ENCODE results near the gene NAA10. TPM values are rescaled to one million over a fixed set of nuclear protein-coding genes. Genes with fewer than 3 reads are reported as not detected.

NAA10 gene
- total RNA-seq, 2 donors from 2014 or later = 30.3 to 74.7 TPM

DNA sequence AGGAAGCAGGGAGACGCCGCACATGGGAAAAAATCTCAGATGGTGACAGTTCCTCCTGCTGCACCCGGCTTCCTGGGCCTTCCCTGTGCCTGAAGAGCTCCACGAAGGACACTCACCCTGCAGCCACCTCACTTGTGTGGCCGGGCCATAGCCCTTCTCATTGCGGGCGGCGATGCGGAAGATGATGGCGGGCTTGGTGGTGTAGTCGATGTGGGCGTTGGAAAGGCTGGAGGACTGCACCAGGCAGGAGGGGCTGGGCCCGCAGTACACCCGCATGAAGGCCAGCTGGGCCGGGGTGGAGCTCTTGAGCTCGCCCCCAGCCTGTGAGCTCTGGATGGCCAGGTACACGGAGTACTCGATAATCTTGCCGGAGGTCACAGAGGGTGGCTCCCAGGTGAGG, 15.3 kb upstream of the NAA10 start:
- H3K36me3 ChIP-seq (replicated peaks in 1 of 2; ENCODE audit: insufficient read depth in 1 of 2, low read depth in 2 of 2) = peaks cover 4 to 6% of the 10 kb centered on the region in 2 donors
- no peaks in the 10 kb centered on the region for H3K27me3 ChIP-seq
- TF ChIP-seq POLR2A (IDR thresholded peaks at IDR 0.05) = no peak
- no peak for TF ChIP-seq CTCF (IDR thresholded peaks at IDR 0.05)
- H3K9me3 ChIP-seq = no peaks in the 10 kb centered on the region
- no peak for ATAC-seq
- H3K27ac ChIP-seq = no peak overlapping the region
- no peak overlapping the region for H3K4me3 ChIP-seq
- DNase-seq = no peak
- intact Hi-C loops (cut with DNase I) = loop anchor here (5.0 kb wide), 1 partner anchor 188 kb away; the partner anchor contains the start of gene PLXNB3
- no peaks in the 10 kb centered on the region for H3K4me1 ChIP-seq
- WGBS, 2 donors = 100% methylated on average over 1 of the region's 19 CpGs; no CpG with 5 or more reads in 1 of the 2 donors

GRCh38 chrX:153948847-153949805, 14.3 kb upstream of the NAA10 start:
- TF ChIP-seq CTCF (IDR thresholded peaks at IDR 0.05) (no peak), POLR2A (IDR thresholded peaks at IDR 0.05) (no peak)
- no peak overlapping the region for H3K27ac ChIP-seq
- H3K4me3 ChIP-seq = no peak overlapping the region
- intact Hi-C loops (cut with DNase I) = no loop called here
- no peaks in the 10 kb centered on the region for H3K4me1 ChIP-seq
- H3K9me3 ChIP-seq = no peaks in the 10 kb centered on the region
- no peak for DNase-seq
- WGBS, 2 donors = 67 to 74% methylated on average over 16 to 26 of the region's 30 CpGs
- no peak for ATAC-seq
- H3K36me3 ChIP-seq (replicated peaks in 1 of 2; ENCODE audit: insufficient read depth in 1 of 2, low read depth in 2 of 2) = peaks cover 4 to 6% of the 10 kb centered on the region in 2 donors
- H3K27me3 ChIP-seq = no peaks in the 10 kb centered on the region

GRCh38 chrX:153948002-153948466, 13.2 kb upstream of the NAA10 start:
- H3K4me1 ChIP-seq = no peaks in the 10 kb centered on the region
- H3K4me3 ChIP-seq = no peak overlapping the region
- peaks cover 4 to 6% of the 10 kb centered on the region in 2 donors for H3K36me3 ChIP-seq (replicated peaks in 1 of 2; ENCODE audit: insufficient read depth in 1 of 2, low read depth in 2 of 2)
- no peaks in the 10 kb centered on the region for H3K9me3 ChIP-seq
- H3K27me3 ChIP-seq = no peaks in the 10 kb centered on the region
- intact Hi-C loops (cut with DNase I) = no loop called here
- WGBS, 2 donors = 86% methylated on average over 1 of the region's 10 CpGs; no CpG with 5 or more reads in 1 of the 2 donors
- TF ChIP-seq CTCF (IDR thresholded peaks at IDR 0.05) (no peak), POLR2A (IDR thresholded peaks at IDR 0.05) (no peak)
- ATAC-seq = no peak
- no peak for DNase-seq
- H3K27ac ChIP-seq = no peak overlapping the region

DNA sequence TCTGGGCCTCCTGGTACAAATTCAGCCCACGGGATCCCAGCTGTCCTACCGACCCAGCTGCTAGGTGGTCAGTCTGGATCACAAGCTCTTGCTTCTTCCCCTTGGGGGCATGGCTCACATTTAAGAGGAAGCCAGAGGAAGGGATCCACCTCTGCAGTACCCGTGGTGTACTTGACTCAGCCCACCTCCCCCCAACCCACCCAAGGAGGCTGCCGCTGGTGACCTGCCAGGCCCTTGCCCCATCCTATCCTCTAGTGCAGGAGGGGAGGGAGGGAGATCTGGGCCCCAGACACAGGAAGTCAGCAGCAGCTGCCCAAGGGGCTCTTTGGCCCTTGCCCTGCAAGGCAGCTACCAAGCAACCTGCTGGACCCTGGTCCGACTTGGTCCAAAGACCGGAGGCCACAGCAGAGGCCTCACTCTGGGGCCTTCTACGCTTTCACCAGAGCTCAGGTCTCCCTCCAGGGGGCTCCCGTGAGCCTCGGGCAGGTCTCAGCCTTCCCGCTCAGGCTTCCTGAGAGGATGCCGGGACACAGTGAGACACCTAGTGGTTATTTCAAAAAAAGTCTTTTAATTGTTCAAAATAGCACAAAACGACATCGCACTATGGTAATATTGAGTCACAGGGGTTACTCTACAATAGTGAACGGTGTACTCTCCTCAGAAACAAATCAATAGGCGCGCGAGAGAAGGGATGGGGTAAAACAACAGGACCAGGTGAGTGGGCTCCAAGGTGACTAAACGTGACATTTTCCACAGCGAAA, 12.4 kb upstream of the NAA10 start:
- Histone ChIP-seq H3K4me3 (no peak overlapping the region), H3K9me3 (no peaks in the 10 kb centered on the region), H3K4me1 (no peaks in the 10 kb centered on the region), H3K36me3 (replicated peaks in 1 of 2; ENCODE audit: insufficient read depth in 1 of 2, low read depth in 2 of 2) (peaks cover 0 to 6% of the 10 kb centered on the region in 2 donors), H3K27ac (no peak overlapping the region), H3K27me3 (no peaks in the 10 kb centered on the region)
- intact Hi-C loops (cut with DNase I) = no loop called here
- WGBS, 2 donors = 36 to 58% methylated on average over 9 to 18 of the region's 19 CpGs
- TF ChIP-seq CTCF (IDR thresholded peaks at IDR 0.05) (peak; percentile 60 to 88 (median 81)), POLR2A (IDR thresholded peaks at IDR 0.05) (no peak)
- ATAC-seq (peak; percentile 89), DNase-seq (peak; percentile 73 to 82 (median 78))

Measured in body of pancreas (tissue), 4 donors.